IPS-11a (cell line): ENCODE results near the gene PRKG1.

Experiments used
- H3K4me3 ChIP-seq: one replicate; pipeline ENCODE4 v1.5.1; 2013; ENCODE audit warnings: low read depth, low read length, control low read depth

Gene PRKG1

DNA sequence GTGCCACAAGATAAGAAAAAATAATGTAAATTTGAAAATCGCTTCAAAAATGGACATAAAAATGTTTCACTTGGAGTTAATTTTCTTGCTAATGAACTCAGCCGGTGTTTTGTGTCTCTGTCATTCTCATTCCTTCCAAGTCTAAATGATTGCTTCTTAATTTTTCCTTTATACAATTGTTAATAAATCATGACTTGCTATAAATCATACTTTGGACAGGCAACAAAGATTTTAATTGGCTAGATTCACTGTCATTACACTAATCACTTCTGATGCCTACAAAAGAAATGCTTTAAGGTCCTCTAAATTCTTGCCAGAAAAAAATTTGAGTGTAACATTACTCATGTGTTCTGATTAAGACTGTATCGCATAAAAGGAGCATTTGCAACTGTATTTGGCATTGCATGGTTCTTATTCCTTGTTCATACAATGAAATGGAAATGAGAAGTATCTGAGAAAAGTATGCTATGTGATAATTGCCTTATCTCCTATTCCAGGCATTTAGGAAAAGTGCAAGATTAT lies 1000.3 kb downstream of the PRKG1 start:
- no peak overlapping the region for H3K4me3 ChIP-seq

DNA sequence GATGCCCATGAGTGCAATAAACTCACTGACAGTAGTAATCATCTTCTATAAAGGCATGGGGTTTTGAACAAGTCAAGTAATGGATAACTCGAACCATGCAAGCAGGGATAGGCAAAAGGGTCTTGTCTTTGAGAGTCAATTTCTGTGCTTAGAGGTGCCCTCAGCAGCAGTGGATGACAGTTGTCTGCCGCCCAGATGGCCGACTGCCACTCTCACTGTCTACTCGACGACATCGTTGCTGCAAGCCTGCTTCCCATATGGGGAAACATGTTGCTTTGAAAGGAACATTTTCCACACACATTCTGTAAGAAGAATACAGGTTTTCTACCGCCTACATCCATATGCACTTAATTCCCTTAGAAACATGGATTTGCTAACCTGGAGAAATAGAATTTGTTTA lies 1003.5 kb downstream of the PRKG1 start:
- no peak overlapping the region for H3K4me3 ChIP-seq

DNA sequence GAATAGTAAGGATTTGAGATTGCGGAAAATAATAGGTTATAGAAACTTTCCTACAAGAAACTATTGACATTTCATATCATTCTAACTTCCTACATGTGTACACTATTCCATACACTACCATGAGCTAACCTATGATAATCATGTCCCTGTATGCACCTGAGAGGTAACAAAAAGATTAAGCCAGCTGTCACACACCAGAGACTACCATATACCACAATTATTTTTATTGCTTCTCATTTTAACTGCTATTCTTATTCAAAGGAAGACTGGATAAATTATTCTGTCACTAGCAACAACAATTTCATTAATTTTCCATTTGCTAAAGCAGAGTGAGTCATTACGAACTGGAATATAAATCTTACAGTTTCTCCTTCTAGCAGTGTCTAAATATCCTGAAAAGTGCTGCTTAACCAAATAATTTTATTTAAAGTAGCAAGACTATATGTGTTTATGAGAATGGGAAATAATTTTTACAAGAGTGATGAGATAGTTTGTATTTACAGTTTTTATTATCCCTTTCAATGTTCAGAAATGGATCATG lies 1004.2 kb downstream of the PRKG1 start:
- no peak overlapping the region for H3K4me3 ChIP-seq

DNA sequence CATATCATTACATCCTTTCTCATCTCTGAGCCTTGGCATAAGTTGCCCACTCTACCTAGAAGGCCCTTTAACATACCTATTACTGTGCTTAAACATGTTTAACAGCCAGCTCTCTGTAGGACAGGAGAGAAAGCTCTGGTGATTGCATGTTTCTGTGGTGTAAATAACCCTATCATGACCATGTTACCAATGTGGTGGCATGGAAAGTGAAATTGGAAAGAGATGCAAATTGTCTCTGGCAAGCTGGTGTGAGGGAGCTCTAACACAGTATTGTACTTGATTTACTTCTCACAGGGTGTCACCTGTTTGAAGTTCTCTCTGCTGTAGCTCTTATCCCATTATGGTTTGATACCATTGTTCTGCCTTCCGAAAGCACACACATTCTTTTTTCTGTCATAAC lies 1008.0 kb downstream of the PRKG1 start:
- H3K4me3 ChIP-seq = no peak overlapping the region

DNA sequence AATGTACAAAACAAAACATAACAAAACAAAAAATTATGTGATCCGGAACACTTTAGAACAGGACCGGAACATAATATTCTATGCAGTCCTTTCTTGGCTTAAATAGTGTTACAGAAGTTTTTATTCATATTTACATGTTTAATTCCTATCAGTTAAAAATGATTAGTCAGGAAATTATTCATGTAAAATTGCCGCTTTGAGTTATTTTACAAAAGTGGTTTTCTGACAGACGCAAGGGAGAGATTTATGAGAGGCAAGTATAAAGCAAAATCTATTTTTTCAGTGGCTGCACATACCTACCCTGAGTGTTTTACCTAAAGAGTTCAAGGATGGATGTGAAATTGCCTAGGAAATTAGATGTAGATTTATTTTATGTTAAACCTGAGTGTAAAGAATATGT lies 1009.1 kb downstream of the PRKG1 start:
- H3K4me3 ChIP-seq = no peak overlapping the region

DNA sequence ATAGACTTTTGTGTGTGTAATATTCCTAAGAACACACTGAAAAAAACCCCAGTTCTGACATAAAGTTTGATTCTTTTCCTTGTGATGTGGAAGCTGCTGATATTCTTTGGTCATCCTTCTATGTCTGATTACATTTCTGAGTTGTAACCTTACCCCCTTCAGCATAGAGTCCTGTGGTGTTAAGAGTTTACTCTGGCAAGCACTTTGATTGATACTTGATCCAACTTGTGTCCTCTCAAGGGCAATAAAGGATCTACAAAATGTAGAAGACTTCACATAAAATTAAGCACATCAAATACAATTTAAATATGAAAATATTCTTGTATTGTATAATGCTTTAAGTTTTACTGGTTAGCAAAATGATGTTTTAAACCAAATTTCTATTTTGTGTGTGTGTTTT lies 1018.1 kb downstream of the PRKG1 start:
- H3K4me3 ChIP-seq = no peak overlapping the region

DNA sequence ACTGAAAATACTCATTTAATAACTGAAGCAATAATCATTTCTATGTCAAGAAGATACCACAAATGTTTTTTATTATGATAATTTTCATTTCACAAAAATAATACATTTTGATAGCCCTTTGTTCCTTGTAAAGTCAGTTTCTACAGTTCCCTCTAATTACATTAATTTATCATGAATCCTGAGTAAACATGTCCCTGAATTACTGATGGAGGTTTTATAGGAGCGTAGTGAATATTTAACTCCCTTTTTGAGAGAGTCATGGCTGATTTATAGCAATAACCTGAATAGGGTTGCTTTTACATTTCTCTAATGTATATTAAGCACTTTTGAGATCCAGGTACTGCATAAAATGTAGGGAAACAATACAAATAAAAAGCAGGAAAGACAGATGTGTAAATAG lies 1023.8 kb downstream of the PRKG1 start:
- no peak overlapping the region for H3K4me3 ChIP-seq

DNA sequence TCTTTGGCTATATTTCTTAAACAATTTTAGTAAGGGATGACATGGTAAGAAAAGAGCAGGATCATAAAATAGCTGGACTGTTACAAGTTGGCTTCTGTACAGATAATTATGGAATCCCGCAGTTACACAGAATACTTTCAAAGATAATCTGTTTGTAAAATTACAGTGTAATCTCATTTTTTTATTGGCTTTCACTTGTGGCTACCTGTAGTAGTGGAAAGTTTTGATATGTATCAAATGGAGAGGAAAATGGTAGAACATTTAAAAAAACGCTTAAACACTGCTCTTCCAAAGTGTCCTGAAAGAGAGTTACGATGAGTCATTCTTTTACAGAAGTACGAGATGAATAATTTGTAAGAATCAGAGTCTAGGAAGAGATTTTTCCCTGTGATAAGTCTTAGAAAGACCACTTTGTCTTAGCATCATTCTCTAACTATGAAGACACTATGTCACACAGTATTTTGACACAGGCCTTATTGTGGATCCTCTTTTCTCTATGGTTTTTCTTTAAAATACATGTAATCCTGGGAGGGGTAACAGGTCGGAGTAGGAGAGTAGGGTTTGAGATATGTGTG lies 1024.8 kb downstream of the PRKG1 start:
- no peak overlapping the region for H3K4me3 ChIP-seq

DNA sequence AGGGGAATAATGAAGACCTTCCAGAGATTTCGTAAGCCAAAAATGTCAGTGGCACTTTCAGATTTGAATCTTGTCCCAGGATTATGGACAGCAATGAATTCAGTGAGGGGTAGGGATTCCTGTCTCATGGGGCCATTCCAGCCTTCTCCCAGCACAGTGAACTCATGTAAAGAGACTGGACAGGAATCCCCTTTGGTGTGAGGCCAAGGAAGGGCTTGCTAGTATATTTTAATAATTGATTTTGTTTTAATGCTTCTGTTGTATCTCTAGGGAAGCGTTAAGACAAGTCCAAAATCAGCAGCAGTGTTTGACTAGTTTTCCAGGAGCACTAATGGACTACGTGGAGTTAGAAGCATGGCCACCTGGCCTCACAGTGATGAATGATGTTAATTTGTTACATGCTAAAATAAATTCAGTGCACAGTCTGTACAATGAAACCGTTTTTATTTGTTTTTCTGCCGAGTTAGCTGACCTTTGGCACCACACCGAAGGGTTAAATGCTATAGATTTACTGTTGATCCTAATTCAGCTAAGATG lies 1025.8 kb downstream of the PRKG1 start:
- no peak overlapping the region for H3K4me3 ChIP-seq

DNA sequence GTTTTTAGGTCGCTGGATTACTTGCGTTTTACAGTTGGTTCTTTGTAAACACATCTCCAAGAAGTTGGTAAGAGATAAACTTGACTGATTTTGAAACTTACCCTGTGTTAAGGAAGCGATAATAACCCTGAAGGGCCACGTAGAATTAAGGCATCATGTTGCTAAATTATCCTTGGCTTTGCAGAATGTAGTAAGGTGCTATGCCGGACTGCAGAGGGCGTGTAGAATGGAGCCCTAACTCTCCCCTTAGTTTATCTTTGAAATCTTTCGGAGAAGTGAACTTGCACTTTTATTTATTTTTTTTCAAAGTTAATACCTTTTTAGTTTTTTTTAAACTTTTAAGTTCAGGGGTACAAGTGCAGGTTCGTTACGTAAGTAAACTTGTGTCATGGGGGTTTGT lies 1031.0 kb downstream of the PRKG1 start:
- H3K4me3 ChIP-seq = no peak overlapping the region

DNA sequence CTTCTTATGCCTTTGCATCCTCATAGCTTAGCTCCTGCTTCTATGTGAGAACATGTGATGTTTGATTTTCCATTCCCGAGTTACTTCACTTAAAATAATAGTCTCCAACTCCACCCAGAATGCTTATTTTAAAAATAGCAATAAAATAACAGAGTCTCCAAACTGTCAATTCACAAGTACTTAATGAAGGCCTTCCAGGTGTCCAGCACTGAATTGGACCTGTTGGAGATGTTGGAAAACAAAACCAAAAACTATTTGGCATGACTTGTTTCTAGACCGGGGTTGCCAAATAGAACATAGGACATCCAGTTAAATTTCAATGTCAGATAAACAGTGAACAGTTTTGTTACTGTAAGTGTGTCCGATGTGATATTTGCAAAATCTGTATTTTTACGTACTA lies 1031.7 kb downstream of the PRKG1 start:
- no peak overlapping the region for H3K4me3 ChIP-seq

DNA sequence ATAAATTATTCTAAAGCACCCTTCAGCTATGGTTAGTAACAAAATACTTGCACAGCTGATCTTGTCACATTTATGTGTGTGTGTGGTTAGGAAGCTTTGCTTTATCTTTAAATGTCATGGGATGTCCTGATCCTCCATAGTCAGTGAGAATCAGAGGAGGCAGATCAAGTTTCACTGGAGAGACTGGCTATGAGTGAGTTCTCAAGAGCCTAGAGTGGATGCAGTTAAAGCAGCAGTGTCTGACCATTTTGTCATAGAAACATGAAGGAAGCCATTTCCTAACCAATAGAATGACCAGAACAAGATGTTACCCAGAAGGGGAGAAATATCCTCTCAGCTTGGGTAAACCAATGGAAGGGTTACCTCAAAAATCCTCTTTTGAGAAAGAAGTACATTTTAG lies 1032.6 kb downstream of the PRKG1 start:
- H3K4me3 ChIP-seq = no peak overlapping the region

DNA sequence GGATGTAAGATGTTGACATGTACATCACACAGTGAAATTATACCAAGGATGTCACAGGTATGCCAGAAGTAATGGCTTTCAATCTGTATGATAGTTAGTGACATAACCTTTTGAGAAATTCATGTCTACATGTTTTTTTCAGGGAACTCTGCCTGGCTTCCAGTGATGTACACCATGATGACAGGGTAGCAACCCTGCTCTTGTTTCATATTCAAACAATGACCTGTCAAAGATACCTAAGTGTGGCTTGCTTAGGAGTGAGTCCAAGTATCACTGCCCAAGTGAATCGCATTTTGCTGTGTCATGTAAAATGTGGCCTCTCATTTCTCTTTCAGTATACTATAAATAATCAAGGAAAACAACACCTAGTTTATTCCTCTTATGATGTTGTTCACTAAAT lies 1033.9 kb downstream of the PRKG1 start:
- H3K4me3 ChIP-seq = no peak overlapping the region

DNA sequence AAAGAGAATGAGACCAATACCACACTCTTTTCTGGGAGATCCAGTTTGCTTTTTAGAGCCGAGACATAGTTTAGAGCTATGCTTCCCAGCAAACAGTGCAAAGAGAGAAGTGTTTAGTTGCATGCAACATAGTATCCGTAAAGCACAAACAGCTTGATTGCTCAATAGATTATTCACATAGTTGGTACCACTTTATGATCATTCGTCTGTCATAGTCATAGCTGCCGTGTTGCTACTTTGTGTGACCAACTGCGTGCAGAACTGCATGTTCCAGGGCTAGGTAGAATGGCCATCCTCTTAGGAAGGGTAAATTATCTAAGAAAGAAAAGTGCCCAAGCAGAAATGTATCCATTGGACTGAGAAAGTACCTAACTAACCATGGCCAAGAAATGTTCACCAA lies 1036.3 kb downstream of the PRKG1 start:
- no peak overlapping the region for H3K4me3 ChIP-seq

DNA sequence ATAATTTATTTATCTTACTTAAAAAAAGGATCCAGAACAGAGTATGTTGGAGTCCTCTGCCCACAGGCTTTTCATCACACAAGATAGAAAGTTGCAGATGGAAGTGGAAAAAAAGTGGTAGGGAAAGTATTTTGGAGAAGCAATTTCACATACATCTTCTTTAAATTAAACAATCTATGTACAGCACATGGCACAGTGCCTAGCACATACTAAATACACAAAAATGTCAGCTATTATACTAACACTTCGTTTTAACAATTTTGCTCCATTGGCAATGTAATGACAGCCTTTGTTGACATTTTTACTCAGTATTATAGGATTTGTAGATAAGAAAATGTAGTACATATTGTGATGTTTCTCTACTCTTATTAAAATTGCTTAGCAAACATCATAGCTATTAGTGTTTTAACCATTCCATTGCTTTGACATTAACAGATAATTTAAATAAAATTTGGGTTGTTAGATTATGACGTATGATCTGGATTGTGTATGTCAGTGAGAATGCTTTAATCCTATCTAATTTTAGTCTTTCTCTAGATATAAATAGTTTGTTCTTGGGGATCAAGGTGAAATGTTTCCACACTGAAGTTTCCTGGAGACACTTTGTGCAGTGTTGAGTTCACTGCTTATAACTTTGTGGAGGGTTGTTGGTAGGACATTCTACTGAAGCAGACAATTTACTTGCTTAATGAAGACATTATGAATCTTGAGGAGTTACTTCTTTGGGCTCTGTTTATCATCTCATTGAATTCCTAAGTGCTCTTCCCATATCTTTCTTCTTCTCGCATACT lies 1037.0 kb downstream of the PRKG1 start:
- H3K4me3 ChIP-seq = no peak overlapping the region

DNA sequence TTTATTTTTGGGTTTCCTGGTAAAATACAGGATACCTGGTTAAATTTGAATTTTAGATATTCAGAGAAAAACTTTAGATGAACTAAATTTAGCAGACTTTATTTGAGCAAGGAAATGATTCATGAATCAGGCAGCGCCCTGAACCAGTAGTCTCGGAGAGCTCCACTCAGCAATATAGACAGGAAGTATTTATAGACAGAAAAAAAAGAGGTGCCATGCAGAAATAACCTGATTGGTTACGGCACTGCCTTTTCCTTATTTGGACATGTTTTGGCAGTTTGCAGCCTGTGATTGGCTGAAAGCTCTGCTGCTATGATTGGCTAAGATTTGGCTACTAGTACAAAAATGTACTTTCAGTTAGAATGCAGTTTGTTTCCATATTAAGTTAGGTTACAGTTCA lies 1041.5 kb downstream of the PRKG1 start:
- H3K4me3 ChIP-seq = no peak overlapping the region

DNA sequence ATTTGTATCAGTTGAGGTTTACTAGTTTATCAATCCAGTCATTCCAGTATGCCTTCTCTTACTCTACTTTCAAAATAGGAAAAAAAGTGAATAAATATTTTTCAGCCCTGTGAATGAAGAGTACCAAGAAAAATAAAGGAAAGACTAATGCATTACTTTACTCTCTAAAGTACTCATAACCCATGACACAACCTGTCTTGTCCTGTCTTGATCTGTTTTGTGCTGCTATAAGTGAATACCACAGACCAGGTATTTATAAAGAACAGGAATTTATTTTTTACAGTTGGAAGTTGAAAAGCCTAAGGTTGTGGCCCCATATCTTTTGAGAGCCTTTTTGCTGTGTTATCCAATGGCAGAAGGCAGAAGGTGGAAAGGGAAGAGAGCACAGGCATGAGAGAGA lies 1045.2 kb downstream of the PRKG1 start:
- H3K4me3 ChIP-seq = no peak overlapping the region

DNA sequence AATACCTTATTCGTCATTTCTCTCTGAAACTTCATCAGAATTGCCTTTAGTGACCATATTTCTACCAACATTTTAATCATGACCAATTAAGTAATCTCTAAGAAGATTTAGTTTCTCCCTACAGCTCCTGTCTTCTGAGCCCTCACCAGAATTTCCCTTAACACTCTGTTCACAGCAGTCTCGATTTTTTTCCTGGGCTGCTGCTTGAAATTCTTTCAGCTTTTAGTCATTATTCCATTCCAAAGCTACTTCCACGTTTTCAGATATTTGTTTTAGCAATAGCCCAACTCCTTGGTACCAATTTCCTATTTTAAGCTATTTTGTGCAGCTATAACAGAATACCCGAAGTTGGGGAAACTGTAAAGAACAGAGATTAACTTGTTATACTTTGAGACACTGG lies 1047.4 kb downstream of the PRKG1 start:
- H3K4me3 ChIP-seq = no peak overlapping the region

DNA sequence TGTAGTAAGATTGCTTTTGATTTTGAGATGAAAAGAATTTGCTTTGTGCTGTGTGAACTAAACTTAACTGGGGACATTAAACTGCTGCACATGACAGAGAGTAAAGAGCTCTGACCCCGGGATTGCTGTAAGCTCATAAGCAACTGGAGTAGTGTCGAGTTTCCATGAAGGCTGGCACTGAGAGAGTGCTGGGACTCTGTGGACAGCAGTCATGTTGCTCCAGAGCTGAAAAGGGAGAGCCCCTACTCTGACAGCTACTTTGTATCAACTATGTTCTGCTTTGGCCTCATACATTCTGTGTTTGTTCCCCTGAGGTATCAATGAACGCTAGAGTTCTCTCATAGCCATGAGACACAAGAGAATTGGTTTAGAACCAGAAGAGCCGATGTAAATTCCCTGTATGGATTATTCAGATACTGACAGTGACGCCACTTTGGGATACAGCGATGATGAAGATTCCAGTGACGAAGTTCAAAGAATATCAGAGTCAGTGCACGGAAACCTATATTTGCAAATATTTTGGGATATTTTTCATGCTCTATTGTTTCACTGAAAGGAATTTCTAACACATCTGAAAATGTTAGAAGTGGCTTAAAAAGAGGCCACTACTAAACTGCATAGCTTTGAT lies 1053.9 kb downstream of the PRKG1 start:
- no peak overlapping the region for H3K4me3 ChIP-seq

DNA sequence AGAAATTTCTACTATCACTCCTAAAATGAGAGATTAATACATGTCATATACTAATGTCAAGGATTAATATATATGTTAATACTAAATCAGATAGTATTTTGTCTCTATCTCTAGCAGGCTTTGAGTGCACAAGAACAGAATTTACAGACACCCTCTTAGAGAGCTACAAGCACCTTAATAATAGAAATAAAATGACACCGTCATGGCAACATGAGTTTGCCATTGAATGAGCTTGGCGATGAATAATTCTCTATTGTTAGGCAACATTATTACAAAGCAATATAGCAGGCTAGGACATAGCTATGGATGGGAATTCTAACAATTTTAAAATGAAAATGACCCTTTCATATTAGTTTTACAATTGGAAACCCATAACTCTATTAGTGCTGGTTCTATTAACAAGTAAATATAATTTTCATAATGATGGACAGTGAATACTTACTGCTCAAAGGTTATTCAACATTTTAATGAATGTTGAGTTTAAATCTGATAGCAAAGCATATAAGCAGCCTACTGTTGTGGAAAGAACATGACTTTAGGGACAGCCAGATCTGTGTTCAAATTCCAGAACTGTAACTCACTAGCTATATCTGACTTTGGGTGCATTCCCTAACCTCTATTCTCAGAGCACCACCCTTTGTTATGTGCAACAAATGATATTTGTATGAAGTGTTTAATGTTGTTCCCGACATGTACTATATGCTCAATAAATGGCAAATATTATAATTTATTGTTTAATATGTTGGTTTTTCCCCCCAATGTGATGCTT lies 1055.3 kb downstream of the PRKG1 start:
- no peak overlapping the region for H3K4me3 ChIP-seq

DNA sequence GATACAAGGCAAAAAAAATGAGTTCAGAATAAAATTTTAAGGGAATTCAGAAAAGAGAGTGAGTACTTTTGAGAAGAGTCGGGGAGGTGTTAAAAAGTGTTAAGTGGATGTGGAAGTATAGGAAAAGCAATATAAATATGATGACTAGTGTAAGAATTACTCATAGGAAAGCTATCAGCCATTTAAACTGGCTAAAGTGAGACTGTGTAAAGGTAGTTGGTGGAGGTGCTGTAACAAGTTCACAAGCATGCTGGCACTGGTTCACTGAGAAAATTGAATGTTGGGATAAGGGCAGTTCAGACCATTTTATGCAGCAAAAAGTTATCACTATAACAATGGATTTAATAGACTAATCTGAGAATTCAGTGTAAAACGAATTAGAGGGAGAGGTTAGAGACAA lies 1060.8 kb downstream of the PRKG1 start:
- no peak overlapping the region for H3K4me3 ChIP-seq
